IMR-90 (cell line): ENCODE data around the gene ASB4. TPM values are rescaled to one million over a fixed set of nuclear protein-coding genes. Genes with fewer than 3 reads are reported as not detected.

ENCODE experiments used
- ATAC-seq: fragments of 200-7000 bp; cut with Tn5 transposase; 2 replicates; pipeline ENCODE4 v1.9.1; 2020; ENCODE audit warnings: low read depth, mild to moderate bottlenecking, moderate library complexity
- BruUV-seq: library from RNA; stranded (reverse); fragments of 400-500 nt; replicated peaks from 2 replicates; lab custom pipeline; 2021; lab: Mats Ljungman, UMichigan
- CTCF ChIA-PET: fragments of 300-600 bp; formaldehyde crosslinking; extraction: SDS; loops from one replicate; lab custom pipeline; 2021; ENCODE audit warnings: antibody characterized with exemption; lab: Yijun Ruan, JAX
- POLR2A ChIA-PET: fragments of 300-600 bp; sonication (Branson Sonifier 250); formaldehyde crosslinking; loops from one replicate; lab custom pipeline; 2022; ENCODE audit warnings: antibody characterized with exemption; ENCODE audit not compliant: unreplicated experiment; lab: Charles Lee
- DNase-seq: peaks from one replicate; pipeline ENCODE4 v3.0.0; 2013
- H2AFZ ChIP-seq: replicated peaks from 2 replicates; pipeline ENCODE3; 2013; ENCODE audit warnings: low read length, mild to moderate bottlenecking; ENCODE audit not compliant: poor library complexity
- H2AK5ac ChIP-seq: 2 replicates; pipeline ENCODE4 v1.6.1; 2013; ENCODE audit warnings: low read depth, low read length, inconsistent platforms
- H2AK9ac ChIP-seq: replicated peaks from 2 replicates; pipeline ENCODE3; 2013; ENCODE audit warnings: mild to moderate bottlenecking, low read depth, low read length, moderate library complexity; ENCODE audit not compliant: poor library complexity
- H2BK120ac ChIP-seq: 2 replicates; pipeline ENCODE4 v1.6.1; 2013; ENCODE audit warnings: low read depth, low read length, inconsistent platforms
- H2BK15ac ChIP-seq: 3 replicates; pipeline ENCODE4 v1.6.1; 2013; ENCODE audit warnings: low read depth, low read length, inconsistent platforms
- H2BK20ac ChIP-seq: 2 replicates; pipeline ENCODE4 v1.6.1; 2013; ENCODE audit warnings: low read depth, mild to moderate bottlenecking, inconsistent platforms, low read length, moderate library complexity
- H2BK5ac ChIP-seq: 2 replicates; pipeline ENCODE4 v1.6.1; 2013; ENCODE audit warnings: mild to moderate bottlenecking, low read depth, low read length, inconsistent platforms; ENCODE audit not compliant: poor library complexity, severe bottlenecking
- H3K14ac ChIP-seq: replicated peaks from 2 replicates; pipeline ENCODE4 v1.6.1; 2013; ENCODE audit warnings: low read depth, low read length, inconsistent platforms
- H3K18ac ChIP-seq: 2 replicates; pipeline ENCODE4 v1.6.1; 2013; ENCODE audit warnings: low read depth, low read length, control low read depth
- H3K23ac ChIP-seq: 2 replicates; pipeline ENCODE4 v1.6.1; 2013; ENCODE audit warnings: low read depth, low read length, inconsistent platforms
- H3K27ac ChIP-seq: 2 replicates; pipeline ENCODE4 v1.5.1; 2013; ENCODE audit warnings: mild to moderate bottlenecking, control low read depth, low read length; ENCODE audit not compliant: insufficient read depth
- H3K27me3 ChIP-seq: 2 replicates; pipeline ENCODE4 v1.6.1; 2013; ENCODE audit warnings: low read length; ENCODE audit not compliant: control insufficient read depth, insufficient read depth
- H3K36me3 ChIP-seq: 2 replicates; pipeline ENCODE4 v1.6.1; 2013; ENCODE audit warnings: low read length, mixed read lengths; ENCODE audit not compliant: control insufficient read depth, insufficient read depth
- H3K4ac ChIP-seq: 2 replicates; pipeline ENCODE4 v1.6.1; 2013; ENCODE audit warnings: low read depth, low read length, inconsistent platforms
- H3K4me1 ChIP-seq: 2 replicates; pipeline ENCODE4 v1.6.1; 2013; ENCODE audit warnings: low read length, mixed read lengths; ENCODE audit not compliant: control insufficient read depth, insufficient read depth
- H3K4me2 ChIP-seq: 2 replicates; pipeline ENCODE4 v1.6.1; 2013; ENCODE audit warnings: low read depth, mild to moderate bottlenecking, control low read depth, low read length, moderate library complexity
- H3K4me3 ChIP-seq: 2 replicates; pipeline ENCODE4 v1.5.1; 2013; ENCODE audit warnings: low read depth, mild to moderate bottlenecking, control low read depth, low read length, moderate library complexity; ENCODE audit not compliant: insufficient read depth
- H3K56ac ChIP-seq: 2 replicates; pipeline ENCODE4 v1.6.1; 2013; ENCODE audit warnings: low read length, inconsistent platforms; ENCODE audit not compliant: insufficient read depth; ENCODE audit errors: extremely low read depth
- H3K79me1 ChIP-seq, 2 experiments: 2 replicates each; pipeline ENCODE4 v1.6.1; 2013; ENCODE audit warnings: low read length in 2 of 2, inconsistent platforms in 1 of 2, low read depth in 1 of 2
- H3K9ac ChIP-seq: 2 replicates; pipeline ENCODE4 v1.6.1; 2013; ENCODE audit warnings: low read depth, low read length, control low read depth
- H3K9me1 ChIP-seq: 2 replicates; pipeline ENCODE4 v1.6.1; 2013; ENCODE audit warnings: low read length, inconsistent platforms; ENCODE audit not compliant: insufficient read depth
- H3K9me3 ChIP-seq: 2 replicates; pipeline ENCODE4 v1.6.1; 2013; ENCODE audit warnings: low read length; ENCODE audit not compliant: control insufficient read depth, insufficient read depth
- H4K20me1 ChIP-seq: 2 replicates; pipeline ENCODE4 v1.6.1; 2013; ENCODE audit warnings: low read length, inconsistent platforms; ENCODE audit not compliant: insufficient read depth
- H4K5ac ChIP-seq: 2 replicates; pipeline ENCODE4 v1.6.1; 2013; ENCODE audit warnings: mild to moderate bottlenecking, low read depth, low read length, control low read depth
- H4K8ac ChIP-seq, 2 experiments: 2 replicates each; pipeline ENCODE4 v1.6.1; 2013; ENCODE audit warnings: low read depth in 2 of 2, low read length in 2 of 2, control low read depth in 1 of 2, inconsistent platforms in 1 of 2
- H4K91ac ChIP-seq: 2 replicates; pipeline ENCODE4 v1.6.1; 2013; ENCODE audit warnings: low read depth, low read length, inconsistent platforms; ENCODE audit not compliant: insufficient read depth
- MAZ ChIP-seq: IDR thresholded peaks from 2 replicates; pipeline ENCODE4 v1.6.1; 2012; ENCODE audit warnings: low read depth, mild to moderate bottlenecking, low read length, improper control_type of control experiment, moderate library complexity, borderline replicate concordance
- POLR2A ChIP-seq: IDR thresholded peaks from 2 replicates; pipeline ENCODE4 v1.6.1; 2012; ENCODE audit warnings: mild to moderate bottlenecking, low read depth, low read length
- WGBS, 2 experiments: methylation state at CpG; one replicate each; pipeline versions ENCODE4 v1.1.5 to v1.1.7; 2013; ENCODE audit warnings: missing lambda C conversion rate in 2 of 2; ENCODE audit not compliant: insufficient read length in 1 of 2; ENCODE audit errors: extremely low coverage in 2 of 2; 5-methylcytosine and 5-hydroxymethylcytosine counted together
- dilution Hi-C: fragments of 300-500 bp; cut with HindIII; formaldehyde crosslinking; loops from one replicate; pipeline ENCODE4 v1.14.3; 2018; ENCODE audit warnings: low sequenced_read_pairs; ENCODE audit not compliant: unreplicated experiment
- in situ Hi-C: fragments of 300-500 bp; cut with MboI; formaldehyde crosslinking; loops from 3 replicates; pipeline ENCODE4 v1.14.3; 2019; ENCODE audit warnings: low sequenced_read_pairs, inconsistent platforms, mixed read lengths
- intact Hi-C: fragments of 100-400 bp; cut with micrococcal nuclease; formaldehyde crosslinking; loops from 2 replicates; pipeline ENCODE4 v1.10.0; 2022
- polyA plus RNA-seq, 3 experiments: library from polyadenylated mRNA; depleted of rRNA; stranded (reverse); fragments of >200 nt; gene quantifications; 2 replicates each; pipeline ENCODE4 v1.2.3, GENCODE V29; 2012; ENCODE audit warnings: low replicate concordance in 1 of 3
- total RNA-seq: library from RNA; depleted of rRNA; stranded (reverse); fragments of >200 nt; gene quantifications from 2 replicates; pipeline ENCODE4 v1.2.3, GENCODE V29; 2012

ASB4 gene
- total and polyA plus RNA-seq, 2 of the 4 experiments (the other 2 are of a cell fraction) = not detected

DNA sequence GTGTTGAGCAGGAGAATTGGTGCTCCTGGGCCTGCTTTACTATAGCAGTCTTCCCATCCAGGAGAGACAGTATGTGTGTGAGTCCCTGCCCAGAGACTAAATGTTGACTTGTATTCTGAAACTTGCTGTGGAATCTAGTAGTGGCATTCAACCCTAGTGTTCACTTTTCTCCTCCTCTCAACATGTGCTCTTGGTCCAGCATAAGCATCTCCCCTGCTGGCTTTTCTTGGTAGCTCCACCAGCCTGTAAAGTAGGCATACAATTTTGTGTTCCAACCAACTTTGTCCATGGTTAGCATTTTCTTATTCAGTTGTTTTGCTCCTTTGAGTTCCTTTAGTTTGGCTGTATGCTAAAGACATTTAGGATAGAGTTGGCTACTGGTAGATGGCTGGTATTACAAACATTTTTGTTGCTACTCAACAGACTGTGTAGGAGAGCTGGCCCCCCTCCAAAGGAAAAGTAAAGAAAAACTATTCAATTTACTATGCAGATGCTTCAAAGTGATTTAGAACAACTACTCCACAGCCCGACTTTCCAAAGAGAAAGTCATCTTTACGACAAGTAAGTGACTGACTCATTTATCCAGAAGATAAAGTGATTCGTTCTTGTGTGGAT lies 46.0 kb downstream of the ASB4 start:
- Histone ChIP-seq H4K8ac (no peak overlapping the region), H3K4ac (no peak overlapping the region), H3K27ac (no peak overlapping the region), H2BK5ac (no peak overlapping the region), H3K14ac (no peak overlapping the region), H2AK5ac (no peak overlapping the region), H2AFZ (no peak overlapping the region), H4K5ac (no peak overlapping the region), H3K9me3 (no peaks in the 10 kb centered on the region), H3K4me2 (no peak overlapping the region), H2AK9ac (no peak overlapping the region), H3K23ac (no peak overlapping the region), H3K56ac (no peak overlapping the region), H4K91ac (no peak overlapping the region), H3K9ac (no peak overlapping the region), H3K36me3 (no peaks in the 10 kb centered on the region), H2BK20ac (no peak overlapping the region), H3K79me1 (no peaks in the 10 kb centered on the region), H4K20me1 (no peaks in the 10 kb centered on the region), H2BK15ac (no peak overlapping the region), H3K27me3 (peaks cover 12% of the 10 kb centered on the region), H3K9me1 (no peaks in the 10 kb centered on the region), H3K18ac (no peak overlapping the region), H3K4me1 (no peaks in the 10 kb centered on the region), H2BK120ac (no peak overlapping the region), H3K4me3 (no peak overlapping the region)
- DNase-seq (no peak), ATAC-seq (no peak)
- BruUV-seq = no TSS peak
- ChIA-PET POLR2A (no interaction called here), CTCF (interaction anchor here (0.7 to 1.6 kb wide), 4 partner anchors 14 to 802 kb away, joined by 3 to 4 read pairs (median 3); no protein-coding TSS in a partner anchor)
- dilution Hi-C loops = no loop called here
- WGBS, 2 experiments = no CpG with 5 or more reads among the region's 3 CpGs
- intact Hi-C loops = no loop called here
- in situ Hi-C loops = no loop called here
- TF ChIP-seq MAZ = no peak
- TF ChIP-seq POLR2A = no peak
